HepG2 (cell line): ENCODE results near the gene CLEC7A. TPM values are rescaled to one million over a fixed set of nuclear protein-coding genes. Genes with fewer than 3 reads are reported as not detected.

Experiments used
- MTA1 ChIP-seq: sonication (generic); formaldehyde crosslinking; IDR thresholded peaks from 2 replicates; pipeline ENCODE4 v1.4.0; 2020; ENCODE audit warnings: missing genetic modification reagents, mild to moderate bottlenecking, borderline replicate concordance
- SMAD1 ChIP-seq: sonication (generic); formaldehyde crosslinking; IDR thresholded peaks from 2 replicates; pipeline ENCODE4 v1.4.0; 2020; ENCODE audit warnings: missing genetic modification reagents, low read depth, mild to moderate bottlenecking, borderline replicate concordance
- ZBTB38 ChIP-seq: sonication (generic); formaldehyde crosslinking; IDR thresholded peaks from 2 replicates; pipeline ENCODE4 v1.5.1; 2020; ENCODE audit warnings: mild to moderate bottlenecking, missing genetic modification reagents
- ZNF556 ChIP-seq: sonication (generic); formaldehyde crosslinking; IDR thresholded peaks from 2 replicates; pipeline ENCODE4 v1.4.0; 2020; ENCODE audit warnings: mild to moderate bottlenecking, missing genetic modification reagents, borderline replicate concordance
- polyA plus RNA-seq, 8 experiments: library from polyadenylated mRNA; depleted of rRNA in 3 of 8; stranded (reverse) in 7 of 8; unstranded in 1 of 8; fragments of >200 nt; fragmentation: Illumina TruSeq in 4 of 8; extraction: Trizol in 4 of 8; gene quantifications; 2 replicates each; pipeline versions ENCODE4 v1.2.1 to v1.2.3, GENCODE V29; 2011 to 2016; ENCODE audit warnings: low read depth in 4 of 8, missing spikeins in 1 of 8, mixed read lengths in 1 of 8; ENCODE audit not compliant: insufficient read depth in 1 of 8
- total RNA-seq, 5 experiments: library from RNA; depleted of rRNA; stranded (reverse); fragments of >200 nt; fragmentation: Illumina TruSeq; extraction: Trizol; gene quantifications; 2 replicates each; pipeline ENCODE4 v1.2.3, GENCODE V29; 2016; ENCODE audit warnings: low read depth in 1 of 5
- TF ChIP-seq, protein P1 (sequence below): sonication (generic); formaldehyde crosslinking; IDR thresholded peaks from 2 replicates; pipeline ENCODE4 v1.8.1; 2023; ENCODE audit warnings: mild to moderate bottlenecking, moderate library complexity, missing genetic modification reagents
- TF ChIP-seq, protein P2 (sequence below): IDR thresholded peaks from 2 replicates; pipeline ENCODE4 v1.6.1; 2012; ENCODE audit warnings: low read length, improper control_type of control experiment

The CLEC7A gene
- total and polyA plus RNA-seq, 2 of the 13 experiments (the other 11 are each of a cell fraction or from before 2014, with no cell fraction given) = not detected

DNA sequence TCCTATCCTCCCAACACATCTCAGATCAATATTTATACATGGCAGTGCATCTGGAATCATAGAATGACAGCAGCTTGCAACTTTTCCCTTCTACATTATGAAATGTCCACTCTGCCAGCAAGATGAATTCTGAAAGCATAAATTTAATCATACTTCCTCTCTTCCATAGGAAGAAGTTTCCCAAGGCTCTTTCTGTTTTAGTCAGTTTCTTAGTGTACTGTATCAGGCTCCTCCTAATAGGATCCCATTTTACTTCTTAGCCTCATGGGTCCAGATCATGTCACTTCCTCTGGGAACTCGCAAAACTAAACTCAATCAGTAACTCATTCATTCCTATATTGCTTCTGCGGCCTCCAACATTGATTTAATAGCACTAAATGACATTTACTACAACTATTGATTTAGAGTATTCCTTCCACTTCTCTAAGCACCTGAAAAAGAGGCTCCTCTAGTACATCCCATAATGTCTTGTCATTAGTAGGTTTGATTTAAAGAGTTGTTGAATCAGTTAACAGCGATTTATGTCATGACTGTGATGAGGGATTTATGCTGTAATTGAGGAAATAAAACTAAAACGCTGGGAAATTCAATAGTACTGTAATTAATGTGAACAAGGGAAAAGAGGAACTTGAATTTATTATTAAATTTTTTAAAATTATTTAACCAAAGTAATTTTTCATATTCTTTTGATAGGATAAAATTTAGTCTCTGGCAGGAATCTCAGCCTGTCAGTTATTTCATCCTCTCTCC is 35.2 kb downstream of the CLEC7A start (continued):
- TF ChIP-seq SMAD1 (CRISPR knock-in tag) = no peak
- TF ChIP-seq ZNF556 (CRISPR knock-in tag) = no peak
- TF ChIP-seq MTA1 (CRISPR knock-in tag) = no peak
- TF ChIP-seq, protein P1, sequence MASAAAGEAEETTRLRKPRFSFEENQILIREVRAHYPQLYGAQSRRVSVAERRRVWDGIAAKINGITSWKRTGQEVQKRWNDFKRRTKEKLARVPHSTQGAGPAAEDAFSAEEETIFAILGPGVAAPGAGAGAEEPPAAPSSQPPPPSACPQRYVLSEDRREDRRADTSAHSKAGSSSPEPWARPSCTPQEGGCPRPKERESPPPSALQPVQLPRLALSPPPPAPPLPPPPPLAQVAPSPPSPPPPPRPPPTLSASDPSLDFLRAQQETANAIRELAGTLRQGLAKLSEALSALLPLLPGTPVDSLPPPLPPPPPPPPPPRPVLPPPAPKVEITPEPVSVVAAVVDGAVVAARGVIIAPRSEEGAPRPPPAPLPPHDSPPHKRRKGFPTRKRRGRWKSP (CRISPR knock-in tag) = no peak
- no peak for TF ChIP-seq ZBTB38 (CRISPR knock-in tag)
- TF ChIP-seq, protein P2, sequence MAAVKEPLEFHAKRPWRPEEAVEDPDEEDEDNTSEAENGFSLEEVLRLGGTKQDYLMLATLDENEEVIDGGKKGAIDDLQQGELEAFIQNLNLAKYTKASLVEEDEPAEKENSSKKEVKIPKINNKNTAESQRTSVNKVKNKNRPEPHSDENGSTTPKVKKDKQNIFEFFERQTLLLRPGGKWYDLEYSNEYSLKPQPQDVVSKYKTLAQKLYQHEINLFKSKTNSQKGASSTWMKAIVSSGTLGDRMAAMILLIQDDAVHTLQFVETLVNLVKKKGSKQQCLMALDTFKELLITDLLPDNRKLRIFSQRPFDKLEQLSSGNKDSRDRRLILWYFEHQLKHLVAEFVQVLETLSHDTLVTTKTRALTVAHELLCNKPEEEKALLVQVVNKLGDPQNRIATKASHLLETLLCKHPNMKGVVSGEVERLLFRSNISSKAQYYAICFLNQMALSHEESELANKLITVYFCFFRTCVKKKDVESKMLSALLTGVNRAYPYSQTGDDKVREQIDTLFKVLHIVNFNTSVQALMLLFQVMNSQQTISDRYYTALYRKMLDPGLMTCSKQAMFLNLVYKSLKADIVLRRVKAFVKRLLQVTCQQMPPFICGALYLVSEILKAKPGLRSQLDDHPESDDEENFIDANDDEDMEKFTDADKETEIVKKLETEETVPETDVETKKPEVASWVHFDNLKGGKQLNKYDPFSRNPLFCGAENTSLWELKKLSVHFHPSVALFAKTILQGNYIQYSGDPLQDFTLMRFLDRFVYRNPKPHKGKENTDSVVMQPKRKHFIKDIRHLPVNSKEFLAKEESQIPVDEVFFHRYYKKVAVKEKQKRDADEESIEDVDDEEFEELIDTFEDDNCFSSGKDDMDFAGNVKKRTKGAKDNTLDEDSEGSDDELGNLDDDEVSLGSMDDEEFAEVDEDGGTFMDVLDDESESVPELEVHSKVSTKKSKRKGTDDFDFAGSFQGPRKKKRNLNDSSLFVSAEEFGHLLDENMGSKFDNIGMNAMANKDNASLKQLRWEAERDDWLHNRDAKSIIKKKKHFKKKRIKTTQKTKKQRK = no peak
